GM21737 (cell line): ENCODE data around the gene CACNA1S.
A peak's percentile ranks its signal among the peaks of the same experiment; 100 is the strongest.

Experiments
- ATAC-seq: cut with Tn5 transposase; IDR thresholded peaks from one replicate; pipeline ENCODE4 v1.9.1; 2021; ENCODE audit warnings: mild to moderate bottlenecking, moderate library complexity; ENCODE audit not compliant: unreplicated experiment

CACNA1S gene

GRCh38 chr1:201119206-201120197 is 7.3 kb upstream of the CACNA1S start:
- ATAC-seq = no peak

GRCh38 chr1:201116091-201116490 is 3.9 kb upstream of the CACNA1S start:
- no peak for ATAC-seq

- ATAC-seq = no peak
Measured at GRCh38 chr1:201115390-201115937, 3.2 kb upstream of the CACNA1S start.

- ATAC-seq = peak; percentile 57
Measured at GRCh38 chr1:201114245-201115131, 2.3 kb upstream of the CACNA1S start.

GRCh38 chr1:201113451-201114244 is 1.4 kb upstream of the CACNA1S start:
- ATAC-seq = no peak

- no peak for ATAC-seq
Measured at GRCh38 chr1:201112926-201113325, 700 bp upstream of the CACNA1S start.

GRCh38 chr1:201111672-201112071 is 554 bp downstream of the CACNA1S start:
- ATAC-seq = no peak

- no peak for ATAC-seq
Measured at GRCh38 chr1:201111156-201111555, 1.1 kb downstream of the CACNA1S start.

- no peak for ATAC-seq
Measured at GRCh38 chr1:201110616-201111015, 1.6 kb downstream of the CACNA1S start.

- ATAC-seq = no peak
Measured at GRCh38 chr1:201110138-201110537, 2.1 kb downstream of the CACNA1S start.

- ATAC-seq = no peak
Measured at GRCh38 chr1:201109651-201110050, 2.6 kb downstream of the CACNA1S start.

- ATAC-seq = no peak
Measured at GRCh38 chr1:201108614-201109013, 3.6 kb downstream of the CACNA1S start.

- ATAC-seq = no peak
Measured at GRCh38 chr1:201105688-201106087, 6.5 kb downstream of the CACNA1S start.

- no peak for ATAC-seq
Measured at GRCh38 chr1:201104141-201104540, 8.1 kb downstream of the CACNA1S start.

- no peak for ATAC-seq
Measured at GRCh38 chr1:201103666-201104065, 8.6 kb downstream of the CACNA1S start.

GRCh38 chr1:201100169-201100930 is 11.9 kb downstream of the CACNA1S start:
- no peak for ATAC-seq

GRCh38 chr1:201098992-201099677 is 13.1 kb downstream of the CACNA1S start:
- ATAC-seq = no peak

GRCh38 chr1:201096977-201097856 is 15.0 kb downstream of the CACNA1S start:
- no peak for ATAC-seq
